GM20431 (cell line): ENCODE data around the gene CNOT6.

ENCODE experiments used
- in situ Hi-C: fragments of 300-500 bp; cut with MseI, MboI; formaldehyde crosslinking; loops from one replicate; pipeline ENCODE4 v1.15.0; 2020; ENCODE audit warnings: low sequenced_read_pairs; ENCODE audit not compliant: unreplicated experiment

The CNOT6 gene

GRCh38 chr5:180596668-180597231 is 102.6 kb downstream of the CNOT6 start:
- in situ Hi-C loops: no loop called here

- in situ Hi-C loops: no loop called here
Measured at GRCh38 chr5:180598316-180598701, 104.1 kb downstream of the CNOT6 start.

- in situ Hi-C loops: no loop called here
Measured at GRCh38 chr5:180598797-180599589, 104.8 kb downstream of the CNOT6 start.

- in situ Hi-C loops: no loop called here
Measured at GRCh38 chr5:180599590-180599914, 105.4 kb downstream of the CNOT6 start.

GRCh38 chr5:180599981-180600553 is 105.9 kb downstream of the CNOT6 start:
- in situ Hi-C loops: no loop called here

- in situ Hi-C loops: no loop called here
Measured at GRCh38 chr5:180600554-180601041, 106.4 kb downstream of the CNOT6 start.

GRCh38 chr5:180601591-180602480 is 107.7 kb downstream of the CNOT6 start:
- in situ Hi-C loops: no loop called here

GRCh38 chr5:180602481-180603075 is 108.4 kb downstream of the CNOT6 start:
- in situ Hi-C loops: no loop called here

GRCh38 chr5:180603076-180603594 is 109.0 kb downstream of the CNOT6 start:
- in situ Hi-C loops: no loop called here

- in situ Hi-C loops: no loop called here
Measured at GRCh38 chr5:180604271-180604670, 110.1 kb downstream of the CNOT6 start.

- in situ Hi-C loops: no loop called here
Measured at GRCh38 chr5:180605554-180606214, 111.5 kb downstream of the CNOT6 start.

GRCh38 chr5:180606215-180606785 is 112.1 kb downstream of the CNOT6 start:
- in situ Hi-C loops: no loop called here

- in situ Hi-C loops: no loop called here
Measured at GRCh38 chr5:180607861-180608571, 113.8 kb downstream of the CNOT6 start.

GRCh38 chr5:180608572-180609310 is 114.6 kb downstream of the CNOT6 start:
- in situ Hi-C loops: no loop called here

- in situ Hi-C loops: no loop called here
Measured at GRCh38 chr5:180609386-180609785, 115.2 kb downstream of the CNOT6 start.

- in situ Hi-C loops: no loop called here
Measured at GRCh38 chr5:180609817-180610550, 115.8 kb downstream of the CNOT6 start.
